CD14-positive monocyte (primary cell): ENCODE results near the gene KDM2A. TPM values are rescaled to one million over a fixed set of nuclear protein-coding genes. Genes with fewer than 3 reads are reported as not detected.
A peak's percentile ranks its signal among the peaks of the same experiment; 100 is the strongest.

Experiments used
- DNase-seq, 3 donors: peaks; one replicate each; pipeline ENCODE4 v3.0.0-alpha.2; 2011 to 2022
- H2AFZ ChIP-seq: 2 replicates; pipeline ENCODE4 v1.6.0; 2012; ENCODE audit warnings: mild to moderate bottlenecking, low read depth, low read length, inconsistent platforms; ENCODE audit not compliant: insufficient read depth, poor library complexity, severe bottlenecking
- H3K27ac ChIP-seq, 2 donors: 1 replicate in 1 of 2; 2 replicates in 1 of 2; pipeline ENCODE4 v1.5.1; 2012 to 2013; ENCODE audit warnings: low read length in 2 of 2, control low read depth in 1 of 2, inconsistent platforms in 1 of 2, low read depth in 1 of 2, mild to moderate bottlenecking in 1 of 2
- H3K27me3 ChIP-seq, 2 donors: one replicate each; pipeline versions ENCODE4 v1.6.0 to v1.6.1; 2011 to 2013; ENCODE audit warnings: low read length in 2 of 2; ENCODE audit not compliant: control insufficient read depth in 2 of 2, insufficient read depth in 2 of 2
- H3K36me3 ChIP-seq, 2 donors: replicated peaks in 1 of 2; 1 replicate in 1 of 2; 2 replicates in 1 of 2; pipeline versions ENCODE4 v1.5.1 to v1.6.1; 2012 to 2013; ENCODE audit warnings: low read length in 2 of 2, control low read depth in 1 of 2, inconsistent platforms in 1 of 2, mild to moderate bottlenecking in 1 of 2; ENCODE audit not compliant: insufficient read depth in 2 of 2, control insufficient read depth in 1 of 2
- H3K4me1 ChIP-seq, 2 donors: 1 replicate in 1 of 2; 2 replicates in 1 of 2; pipeline versions ENCODE4 v1.5.1 to v1.6.1; 2012 to 2013; ENCODE audit warnings: low read length in 2 of 2, control low read depth in 1 of 2, inconsistent platforms in 1 of 2, mild to moderate bottlenecking in 1 of 2, moderate library complexity in 1 of 2; ENCODE audit not compliant: insufficient read depth in 2 of 2, control insufficient read depth in 1 of 2
- H3K4me2 ChIP-seq: replicated peaks from 2 replicates; pipeline ENCODE3; 2012; ENCODE audit warnings: low read length, moderate library complexity, mild to moderate bottlenecking; ENCODE audit not compliant: poor library complexity, severe bottlenecking; ENCODE audit errors: extremely low read depth
- H3K4me3 ChIP-seq, 3 experiments: fragments of 200-600 bp in 1 of 3; sonication (generic) in 1 of 3; replicated peaks in 1 of 3; 1 replicate in 2 of 3; 2 replicates in 1 of 3; pipeline ENCODE4 v1.5.1; 2011 to 2013; ENCODE audit warnings: low read length in 3 of 3, mild to moderate bottlenecking in 3 of 3, control low read depth in 2 of 3, low read depth in 2 of 3, inconsistent platforms in 1 of 3, moderate library complexity in 1 of 3
- H3K79me2 ChIP-seq: 2 replicates; pipeline ENCODE4 v1.6.0; 2012; ENCODE audit warnings: mild to moderate bottlenecking, control low read depth, inconsistent platforms, low read length, moderate library complexity; ENCODE audit not compliant: insufficient read depth
- H3K9ac ChIP-seq: 2 replicates; pipeline ENCODE4 v1.6.0; 2017; ENCODE audit warnings: low read length, mild to moderate bottlenecking; ENCODE audit not compliant: insufficient read depth, poor library complexity, severe bottlenecking
- H3K9me3 ChIP-seq, 2 donors: replicated peaks in 1 of 2; 1 replicate in 1 of 2; 2 replicates in 1 of 2; pipeline versions ENCODE4 v1.5.1 to v1.6.1; 2012 to 2013; ENCODE audit warnings: low read length in 2 of 2, control low read depth in 1 of 2; ENCODE audit not compliant: control insufficient read depth in 1 of 2, insufficient read depth in 1 of 2
- H4K20me1 ChIP-seq: 2 replicates; pipeline ENCODE4 v1.6.0; 2012; ENCODE audit warnings: mild to moderate bottlenecking, low read length, control low read depth, moderate library complexity; ENCODE audit not compliant: insufficient read depth
- H3K27ac Mint-ChIP-seq, 7 donors: one replicate each; pipeline ENCODE4 v1.8.0; 2020; ENCODE audit warnings: mild to moderate bottlenecking in 7 of 7, mixed read lengths in 7 of 7, moderate library complexity in 6 of 7, inconsistent platforms in 2 of 7
- H3K27me3 Mint-ChIP-seq, 3 donors: one replicate each; pipeline ENCODE4 v1.8.0; 2021 to 2022; ENCODE audit warnings: low read depth in 3 of 3, mild to moderate bottlenecking in 3 of 3, mixed read lengths in 3 of 3, moderate library complexity in 3 of 3, inconsistent platforms in 1 of 3
- H3K36me3 Mint-ChIP-seq, 2 donors: one replicate each; pipeline ENCODE4 v1.8.0; 2020; ENCODE audit warnings: mixed read lengths in 2 of 2, inconsistent platforms in 1 of 2, mild to moderate bottlenecking in 1 of 2
- H3K4me1 Mint-ChIP-seq: one replicate; pipeline ENCODE4 v1.8.0; 2020; ENCODE audit warnings: mild to moderate bottlenecking, mixed read lengths
- H3K4me3 Mint-ChIP-seq, 2 donors: one replicate each; pipeline ENCODE4 v1.8.0; 2020; ENCODE audit warnings: mild to moderate bottlenecking in 2 of 2, mixed read lengths in 2 of 2, moderate library complexity in 1 of 2
- H3K9me3 Mint-ChIP-seq, 7 donors: one replicate each; pipeline ENCODE4 v1.8.0; 2020 to 2022; ENCODE audit warnings: mixed read lengths in 7 of 7, mild to moderate bottlenecking in 6 of 7, moderate library complexity in 6 of 7, inconsistent platforms in 2 of 7
- CTCF ChIP-seq: fragments of 200-600 bp; IDR thresholded peaks from one replicate; pipeline ENCODE4 v1.8.0; 2022; ENCODE audit warnings: antibody characterized with exemption, mild to moderate bottlenecking
- WGBS: methylation state at CpG from one replicate; pipeline ENCODE4 v1.1.5; 2013; ENCODE audit warnings: missing lambda C conversion rate; ENCODE audit not compliant: insufficient coverage; 5-methylcytosine and 5-hydroxymethylcytosine counted together
- intact Hi-C, 2 donors: fragments of 100-400 bp; cut with micrococcal nuclease; formaldehyde crosslinking; loops; one replicate each; pipeline versions ENCODE4 v1.15.0 to v1.15.1; 2023
- polyA plus RNA-seq, 3 donors: library from polyadenylated mRNA; depleted of rRNA in 1 of 3; unstranded in 2 of 3; stranded (reverse) in 1 of 3; fragments of 300-500 nt in 2 of 3; fragments of >200 nt in 1 of 3; fragmentation: Illumina TruSeq in 2 of 3; gene quantifications; 1 replicate in 2 of 3; 2 replicates in 1 of 3; pipeline ENCODE4 v1.2.3, GENCODE V29; 2012 to 2021

KDM2A gene
- polyA plus RNA-seq, 3 donors = 2.6 to 98.9 (median 3.9) TPM

GRCh38 chr11:67237574-67237973, 118.5 kb downstream of the KDM2A start:
- H3K27ac Mint-ChIP-seq = no peak overlapping the region
- no peak overlapping the region for H2AFZ ChIP-seq
- no peaks in the 10 kb centered on the region for H3K9me3 Mint-ChIP-seq
- H4K20me1 ChIP-seq = peaks cover 97% of the 10 kb centered on the region
- peaks cover 0 to 2% (median under 1%) of the 10 kb centered on the region in 3 donors for H3K27me3 Mint-ChIP-seq
- no peak overlapping the region for H3K27ac ChIP-seq
- no peaks in the 10 kb centered on the region for H3K9me3 ChIP-seq
- peaks cover 50% of the 10 kb centered on the region for H3K4me1 Mint-ChIP-seq
- no CpG with 5 or more reads among the region's 1 CpG for WGBS
- H3K79me2 ChIP-seq = peaks cover 85% of the 10 kb centered on the region
- DNase-seq = no peak
- intact Hi-C loops = no loop called here
- H3K9ac ChIP-seq = no peak overlapping the region
- H3K36me3 Mint-ChIP-seq = peaks cover 34 to 59% of the 10 kb centered on the region in 2 donors
- H3K4me1 ChIP-seq = peaks cover 30 to 35% of the 10 kb centered on the region in 2 donors
- no peak overlapping the region for H3K4me3 ChIP-seq
- H3K4me2 ChIP-seq = no peak overlapping the region
- peaks cover 20 to 50% of the 10 kb centered on the region in 2 donors for H3K36me3 ChIP-seq
- H3K4me3 Mint-ChIP-seq = no peak overlapping the region
- no peak for TF ChIP-seq CTCF
- no peaks in the 10 kb centered on the region for H3K27me3 ChIP-seq

GRCh38 chr11:67238894-67239782, 120.1 kb downstream of the KDM2A start:
- intact Hi-C loops = no loop called here
- Histone ChIP-seq H3K27me3 (no peaks in the 10 kb centered on the region), H3K27ac (peak overlapping the region; percentile 80 to 95), H3K79me2 (peaks cover 94% of the 10 kb centered on the region), H3K4me3 (peak overlapping the region in 1 of 3 experiments; percentile 91), H2AFZ (no peak overlapping the region), H3K4me1 (peaks cover 30 to 35% of the 10 kb centered on the region in 2 donors), H3K36me3 (peaks cover 28 to 51% of the 10 kb centered on the region in 2 donors), H3K9me3 (no peaks in the 10 kb centered on the region), H4K20me1 (peaks cover 98% of the 10 kb centered on the region), H3K9ac (no peak overlapping the region), H3K4me2 (peak overlapping the region; percentile 86)
- no peak for TF ChIP-seq CTCF
- Mint-ChIP-seq H3K36me3 (peaks cover 40 to 61% of the 10 kb centered on the region in 2 donors), H3K4me1 (peaks cover 47% of the 10 kb centered on the region), H3K4me3 (peak overlapping the region; percentile 96 to 98), H3K27me3 (peaks cover 0 to 2% (median 1%) of the 10 kb centered on the region in 3 donors), H3K27ac (peak overlapping the region; percentile 91 to 99 (median 98)), H3K9me3 (no peaks in the 10 kb centered on the region)
- no peak for DNase-seq
- 19% methylated on average over 10 of the region's 10 CpGs for WGBS
